ENCODE measurements around the gene BCL2L1.

The BCL2L1 gene

GRCh38 chr20:31723319-31724078 lies 831 bp upstream of the BCL2L1 start:
- peak overlapping the region; percentile 70 for H3K4me3 ChIP-seq (ENCODE audit: low read depth, low read length)
- TF ChIP-seq CTCF (IDR thresholded peaks at IDR 0.05; ENCODE audit: low read depth, low read length, missing control alignments), result peak; percentile 86
- DNase-seq (ENCODE audit: low read depth), result peak; percentile 93

- no peak for TF ChIP-seq CTCF (IDR thresholded peaks at IDR 0.05; ENCODE audit: low read depth, low read length, missing control alignments)
- peak overlapping the region; percentile 70 for H3K4me3 ChIP-seq (ENCODE audit: low read depth, low read length)
- no peak for DNase-seq (ENCODE audit: low read depth)
These were observed 326 bp upstream of the BCL2L1 start for GRCh38 chr20:31723069-31723318.

DNA sequence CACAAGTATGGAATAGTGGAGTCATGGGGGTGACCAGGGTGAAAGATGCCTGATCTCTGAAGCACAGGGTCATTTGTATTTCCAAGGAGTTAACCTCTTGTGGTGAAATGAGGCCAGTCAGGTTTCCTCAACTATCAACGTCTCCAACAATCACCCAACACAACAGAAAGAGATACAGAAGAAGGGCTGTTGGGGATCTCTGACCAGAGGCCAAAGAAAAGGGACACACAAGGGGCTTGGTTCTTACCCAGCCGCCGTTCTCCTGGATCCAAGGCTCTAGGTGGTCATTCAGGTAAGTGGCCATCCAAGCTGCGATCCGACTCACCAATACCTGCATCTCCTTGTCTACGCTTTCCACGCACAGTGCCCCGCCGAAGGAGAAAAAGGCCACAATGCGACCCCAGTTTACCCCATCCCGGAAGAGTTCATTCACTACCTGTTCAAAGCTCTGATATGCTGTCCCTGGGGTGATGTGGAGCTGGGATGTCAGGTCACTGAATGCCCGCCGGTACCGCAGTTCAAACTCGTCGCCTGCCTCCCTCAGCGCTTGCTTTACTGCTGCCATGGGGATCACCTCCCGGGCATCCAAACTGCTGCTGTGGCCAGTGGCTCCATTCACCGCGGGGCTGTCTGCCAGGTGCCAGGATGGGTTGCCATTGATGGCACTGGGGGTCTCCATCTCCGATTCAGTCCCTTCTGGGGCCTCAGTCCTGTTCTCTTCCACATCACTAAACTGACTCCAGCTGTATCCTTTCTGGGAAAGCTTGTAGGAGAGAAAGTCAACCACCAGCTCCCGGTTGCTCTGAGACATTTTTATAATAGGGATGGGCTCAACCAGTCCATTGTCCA lies 1.0 kb downstream of the BCL2L1 start:
- TF ChIP-seq CTCF (IDR thresholded peaks at IDR 0.05; ENCODE audit: low read depth, low read length, missing control alignments), result no peak
- H3K4me3 ChIP-seq (ENCODE audit: low read depth, low read length), result peak overlapping the region; percentile 70
- no peak for DNase-seq (ENCODE audit: low read depth)

DNA sequence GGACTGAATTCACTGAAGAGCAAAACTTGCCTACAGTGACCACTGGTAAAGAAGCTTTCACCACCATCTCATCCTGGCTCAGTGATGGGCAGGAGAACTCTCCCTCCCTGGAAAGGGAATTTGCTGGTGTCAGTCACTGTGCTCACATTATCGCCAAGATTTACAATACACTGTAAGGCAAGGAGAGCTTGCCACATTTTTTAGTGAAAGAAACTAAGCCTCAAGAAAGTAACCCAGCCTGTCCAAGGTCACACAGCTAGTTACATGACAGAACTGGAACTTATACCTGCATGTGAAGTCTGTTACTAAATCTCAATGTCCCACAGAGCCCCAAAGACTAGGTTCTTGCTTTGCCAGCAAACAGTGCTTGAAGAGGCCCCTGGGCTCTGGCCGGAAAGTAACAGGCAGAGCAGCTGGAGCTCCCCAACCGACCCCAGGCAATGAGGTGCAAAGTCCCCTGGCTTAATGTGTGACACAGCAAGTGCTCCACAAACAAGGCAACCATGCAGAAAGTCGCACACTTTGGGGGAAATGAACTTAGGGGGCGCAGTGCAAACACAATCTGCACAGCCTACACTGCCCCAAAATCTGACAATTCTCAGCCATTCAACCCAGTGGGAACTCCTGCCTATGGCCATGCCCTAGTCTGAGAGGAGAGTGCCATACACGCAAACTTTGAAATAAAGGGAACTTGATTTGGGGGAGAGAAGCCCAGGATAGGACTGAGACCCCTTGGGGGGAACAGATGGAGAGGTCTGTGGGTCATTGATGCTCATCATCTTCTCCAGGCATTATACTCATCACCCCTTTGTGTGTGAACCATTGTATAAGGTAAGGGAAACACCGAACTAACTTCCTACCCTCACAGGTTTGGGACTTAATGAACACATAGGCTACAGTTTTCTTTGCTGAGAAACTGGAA lies 1.9 kb downstream of the BCL2L1 start:
- TF ChIP-seq CTCF (IDR thresholded peaks at IDR 0.05; ENCODE audit: low read depth, low read length, missing control alignments), result peak; percentile 41
- DNase-seq (ENCODE audit: low read depth), result no peak
- H3K4me3 ChIP-seq (ENCODE audit: low read depth, low read length), result peak overlapping the region; percentile 70

- H3K4me3 ChIP-seq (ENCODE audit: low read depth, low read length), result peak overlapping the region; percentile 70
- no peak for TF ChIP-seq CTCF (IDR thresholded peaks at IDR 0.05; ENCODE audit: low read depth, low read length, missing control alignments)
- no peak for DNase-seq (ENCODE audit: low read depth)
These were observed 2.8 kb downstream of the BCL2L1 start for GRCh38 chr20:31719644-31720485.

Data from GM12864 (cell line).